Measurements from ENCODE around the gene ALAS1. TPM values are rescaled to one million over a fixed set of nuclear protein-coding genes. Genes with fewer than 3 reads are reported as not detected.
A peak's percentile ranks its signal among the peaks of the same experiment; 100 is the strongest.

ALAS1 gene
- total RNA-seq, 6 experiments from 2014 or later: 73.4 to 783 (median 147) TPM

DNA sequence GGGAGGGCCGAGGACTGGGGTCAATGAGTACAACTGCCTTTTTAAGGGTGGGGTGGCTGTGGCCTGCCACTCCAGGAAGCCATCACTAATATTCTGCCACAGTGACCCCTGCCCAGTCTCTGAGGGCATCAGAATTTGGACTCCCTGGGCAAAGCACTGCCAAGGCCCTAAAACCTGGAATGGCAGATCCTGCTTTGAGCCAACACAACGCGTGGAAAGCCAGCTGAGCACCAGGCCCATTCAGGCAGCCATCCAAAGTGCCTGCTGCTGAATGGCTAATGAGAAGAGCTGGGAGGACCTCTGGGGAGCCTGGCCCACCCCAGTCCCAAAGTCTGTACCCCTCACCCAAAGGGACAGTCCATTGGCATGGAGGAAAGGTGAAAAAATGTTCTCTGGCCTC lies 36.0 kb downstream of the ALAS1 start:
- Histone ChIP-seq H3K27me3 (no peaks in the 10 kb centered on the region), H3K36me3 (peaks cover 10 to 24% (median 13%) of the 10 kb centered on the region in 4 donors), H3K4me3 (no peak overlapping the region), H3K4me1 (peaks cover 0 to 58% (median 26%) of the 10 kb centered on the region in 4 donors), H3K9me3 (no peaks in the 10 kb centered on the region), H3K27ac (peak overlapping the region; percentile 12 to 94 (median 92))
- TF ChIP-seq POLR2A (IDR thresholded peaks at IDR 0.05): no peak
- TF ChIP-seq, protein P1, sequence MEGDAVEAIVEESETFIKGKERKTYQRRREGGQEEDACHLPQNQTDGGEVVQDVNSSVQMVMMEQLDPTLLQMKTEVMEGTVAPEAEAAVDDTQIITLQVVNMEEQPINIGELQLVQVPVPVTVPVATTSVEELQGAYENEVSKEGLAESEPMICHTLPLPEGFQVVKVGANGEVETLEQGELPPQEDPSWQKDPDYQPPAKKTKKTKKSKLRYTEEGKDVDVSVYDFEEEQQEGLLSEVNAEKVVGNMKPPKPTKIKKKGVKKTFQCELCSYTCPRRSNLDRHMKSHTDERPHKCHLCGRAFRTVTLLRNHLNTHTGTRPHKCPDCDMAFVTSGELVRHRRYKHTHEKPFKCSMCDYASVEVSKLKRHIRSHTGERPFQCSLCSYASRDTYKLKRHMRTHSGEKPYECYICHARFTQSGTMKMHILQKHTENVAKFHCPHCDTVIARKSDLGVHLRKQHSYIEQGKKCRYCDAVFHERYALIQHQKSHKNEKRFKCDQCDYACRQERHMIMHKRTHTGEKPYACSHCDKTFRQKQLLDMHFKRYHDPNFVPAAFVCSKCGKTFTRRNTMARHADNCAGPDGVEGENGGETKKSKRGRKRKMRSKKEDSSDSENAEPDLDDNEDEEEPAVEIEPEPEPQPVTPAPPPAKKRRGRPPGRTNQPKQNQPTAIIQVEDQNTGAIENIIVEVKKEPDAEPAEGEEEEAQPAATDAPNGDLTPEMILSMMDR (IDR thresholded peaks at IDR 0.05): no peak
- no CpG with 5 or more reads among the region's 3 CpGs for WGBS (ENCODE audit: insufficient coverage, low coverage, low lambda C conversion rate, missing lambda C conversion rate)
- peak; percentile 13 to 60 (median 54) for ATAC-seq
- intact Hi-C loops (cut with DNase I): loop anchor here (5.0 kb wide), 1 partner anchor 108 kb away; no protein-coding TSS in a partner anchor
- peak; percentile 58 to 92 (median 88) for DNase-seq

DNA sequence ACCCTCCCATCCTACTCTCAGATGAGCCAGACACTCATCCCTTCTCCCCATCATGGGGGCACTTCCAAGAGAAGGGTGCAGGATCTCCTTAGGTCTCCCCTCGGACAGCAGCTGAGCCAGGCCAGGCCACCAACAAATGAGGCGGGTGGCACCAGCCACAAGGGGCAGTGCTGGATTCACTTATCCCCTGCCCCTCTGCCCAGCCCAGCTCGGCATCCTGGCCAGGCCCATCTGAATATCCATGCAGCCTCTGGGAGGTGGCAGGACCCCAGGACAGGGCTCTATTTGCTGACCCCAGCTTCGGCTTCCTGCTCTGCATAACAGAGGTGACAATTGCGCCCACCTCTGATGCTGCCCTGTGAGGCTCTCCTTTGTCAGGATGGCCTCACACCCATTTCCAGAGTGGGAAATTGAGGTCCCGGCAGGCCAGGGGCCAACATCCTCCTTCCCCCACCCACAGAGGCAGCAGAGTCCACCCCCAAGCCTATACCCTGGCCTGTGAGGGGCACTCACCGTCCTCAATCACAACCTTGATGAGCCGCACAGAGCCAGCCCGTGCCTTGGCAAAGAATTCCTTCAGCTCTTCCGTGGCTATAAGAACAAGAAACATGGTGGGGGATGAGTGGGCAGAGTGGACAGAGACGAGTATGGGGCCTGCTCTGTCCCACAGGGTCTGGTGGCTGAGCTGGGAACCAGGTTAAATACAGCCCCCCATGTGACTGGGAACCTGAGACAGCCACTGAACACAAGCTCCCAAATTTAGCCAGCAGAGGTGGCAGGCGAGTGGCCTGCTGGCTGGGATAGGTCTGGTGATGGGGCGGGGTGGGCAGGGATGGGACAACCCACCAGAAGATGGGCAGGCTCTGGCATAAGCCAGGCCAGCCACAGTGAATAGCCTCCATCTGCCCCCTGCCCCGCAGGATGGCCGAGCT lies 36.8 kb downstream of the ALAS1 start:
- intact Hi-C loops (cut with DNase I): loop anchor here (5.0 kb wide), 2 partner anchors 43 to 108 kb away; partner anchors contain the start of gene WDR82 (in 1 of the 2)
- H3K4me1 ChIP-seq: peaks cover 0 to 64% (median 29%) of the 10 kb centered on the region in 4 donors
- peak overlapping the region in 2 of 3 donors; percentile 92 to 94 for H3K27ac ChIP-seq
- H3K4me3 ChIP-seq: no peak overlapping the region
- TF ChIP-seq, protein P1 (IDR thresholded peaks at IDR 0.05): peak in 1 of 4 donors; percentile 13
- TF ChIP-seq POLR2A (IDR thresholded peaks at IDR 0.05): no peak
- no peaks in the 10 kb centered on the region for H3K9me3 ChIP-seq
- DNase-seq: peak in 1 of 3 donors; percentile 15
- no peak for ATAC-seq
- H3K27me3 ChIP-seq: no peaks in the 10 kb centered on the region
- peaks cover 6 to 16% (median 10%) of the 10 kb centered on the region in 4 donors for H3K36me3 ChIP-seq
- WGBS (ENCODE audit: insufficient coverage, low coverage, low lambda C conversion rate, missing lambda C conversion rate): 96% methylated on average over 6 of the region's 15 CpGs

DNA sequence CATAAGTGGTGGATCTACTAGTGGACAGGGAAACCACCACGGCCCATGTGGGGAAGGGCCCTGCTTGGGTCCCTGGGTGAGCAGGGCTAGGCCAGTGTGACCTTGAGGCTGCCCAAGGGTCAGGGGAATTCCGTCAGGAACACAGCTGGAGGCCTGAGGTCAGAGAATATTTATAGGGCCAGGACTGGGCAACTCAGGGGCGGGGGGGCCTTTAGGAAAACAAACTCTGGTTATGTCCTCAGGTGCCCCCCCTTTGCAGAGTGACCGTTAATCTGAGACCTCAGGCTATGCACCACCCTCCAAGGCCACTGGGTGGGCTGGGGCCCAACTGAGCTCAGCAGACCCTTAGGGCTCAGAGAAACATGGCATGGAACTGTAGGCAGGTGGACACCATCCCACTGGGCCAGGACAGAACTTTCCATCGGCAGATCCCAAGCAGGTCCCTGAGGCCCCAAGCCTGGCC lies 38.5 kb downstream of the ALAS1 start:
- intact Hi-C loops (cut with DNase I): loop anchor here in 1 of 2 donors (5.0 kb wide), 1 partner anchor 41 kb away; the partner anchor contains the start of gene WDR82
- no peaks in the 10 kb centered on the region for H3K36me3 ChIP-seq
- H3K27ac ChIP-seq: peak overlapping the region; percentile 78 to 94 (median 83)
- no peaks in the 10 kb centered on the region for H3K27me3 ChIP-seq
- 22% methylated on average over 2 of the region's 5 CpGs for WGBS (ENCODE audit: insufficient coverage, low coverage, low lambda C conversion rate, missing lambda C conversion rate)
- H3K4me3 ChIP-seq: no peak overlapping the region
- DNase-seq (no peak), ATAC-seq (no peak)
- peaks cover 0 to 67% (median 30%) of the 10 kb centered on the region in 4 donors for H3K4me1 ChIP-seq
- no peaks in the 10 kb centered on the region for H3K9me3 ChIP-seq
- TF ChIP-seq POLR2A (IDR thresholded peaks at IDR 0.05): no peak
- TF ChIP-seq, protein P1 (IDR thresholded peaks at IDR 0.05): no peak

DNA sequence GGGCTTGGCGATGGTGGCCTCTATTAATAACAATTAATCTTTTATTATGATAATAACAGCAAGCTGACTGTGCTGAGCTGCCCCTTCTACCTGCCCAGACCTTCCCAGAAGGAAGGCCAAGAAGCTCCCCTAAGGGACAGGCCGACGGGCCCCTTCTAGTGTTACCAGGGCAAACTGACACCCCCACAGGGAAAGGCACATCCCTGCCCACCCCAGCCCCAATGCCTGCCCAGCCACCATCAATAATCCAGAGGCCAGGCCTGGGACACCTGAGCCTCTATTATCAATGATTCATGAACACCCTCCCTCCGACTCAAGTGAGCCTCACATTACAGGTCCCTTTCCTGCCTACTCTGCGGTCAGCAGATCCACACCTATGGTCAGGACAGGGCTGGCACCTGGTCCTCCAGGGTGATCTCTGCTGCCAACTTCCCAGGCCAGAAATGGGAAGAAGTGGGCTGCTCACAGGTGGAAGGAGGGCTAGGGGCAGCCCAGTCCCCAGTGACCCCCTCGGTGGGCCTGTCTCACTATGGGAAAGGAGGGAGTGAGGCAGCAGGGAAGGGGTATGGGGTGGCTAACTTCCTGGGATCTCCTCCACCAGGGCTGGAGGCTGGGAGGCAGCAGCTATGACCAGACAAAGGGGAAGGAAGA lies 39.2 kb downstream of the ALAS1 start:
- ATAC-seq (no peak), DNase-seq (no peak)
- peak overlapping the region; percentile 78 to 94 (median 83) for H3K27ac ChIP-seq
- TF ChIP-seq, protein P1 (IDR thresholded peaks at IDR 0.05): no peak
- no peak for TF ChIP-seq POLR2A (IDR thresholded peaks at IDR 0.05)
- H3K4me3 ChIP-seq: peak overlapping the region in 1 of 3 donors; percentile 89
- 78% methylated on average over 1 of the region's 6 CpGs for WGBS (ENCODE audit: insufficient coverage, low coverage, low lambda C conversion rate, missing lambda C conversion rate)
- no peaks in the 10 kb centered on the region for H3K9me3 ChIP-seq
- no peaks in the 10 kb centered on the region for H3K27me3 ChIP-seq
- H3K36me3 ChIP-seq: no peaks in the 10 kb centered on the region
- peaks cover 0 to 60% (median 30%) of the 10 kb centered on the region in 4 donors for H3K4me1 ChIP-seq
- intact Hi-C loops (cut with DNase I): loop anchor here in 1 of 2 donors (5.0 kb wide), 1 partner anchor 40 kb away; the partner anchor contains the start of gene WDR82
